ENCODE results near the gene PLN.

PLN gene

GRCh38 chr6:118514689-118515088 lies 33.4 kb upstream of the PLN start:
- Histone ChIP-seq H3K27ac (ENCODE audit: low read depth, low read length) (no peak overlapping the region), H3K27me3 (ENCODE audit: control insufficient read depth in 1 of 2, insufficient read depth in 2 of 2, low read length in 2 of 2) (no peaks in the 10 kb centered on the region), H3K9ac (ENCODE audit: low read length) (no peak overlapping the region), H3K4me1 (ENCODE audit: insufficient read depth, low read length) (no peaks in the 10 kb centered on the region), H3K36me3 (ENCODE audit: insufficient read depth, low read length) (no peaks in the 10 kb centered on the region), H3K9me3 (ENCODE audit: low read length) (no peaks in the 10 kb centered on the region), H3K4me3 (ENCODE audit: low read depth in 1 of 2, low read length in 2 of 2) (no peak overlapping the region)

- H3K27ac ChIP-seq (ENCODE audit: low read depth, low read length), result no peak overlapping the region
- peaks cover 17% of the 10 kb centered on the region for H3K4me1 ChIP-seq (ENCODE audit: insufficient read depth, low read length)
- H3K4me3 ChIP-seq (ENCODE audit: low read depth in 1 of 2, low read length in 2 of 2), result no peak overlapping the region
- H3K9ac ChIP-seq (ENCODE audit: low read length), result no peak overlapping the region
- H3K36me3 ChIP-seq (ENCODE audit: insufficient read depth, low read length), result peaks cover 5% of the 10 kb centered on the region
- H3K9me3 ChIP-seq (ENCODE audit: low read length), result no peaks in the 10 kb centered on the region
- no peaks in the 10 kb centered on the region for H3K27me3 ChIP-seq (ENCODE audit: control insufficient read depth in 1 of 2, insufficient read depth in 2 of 2, low read length in 2 of 2)
Measured at GRCh38 chr6:118522422-118522821, 25.7 kb upstream of the PLN start.

- H3K9ac ChIP-seq (ENCODE audit: low read length), result no peak overlapping the region
- H3K4me3 ChIP-seq (ENCODE audit: low read depth in 1 of 2, low read length in 2 of 2), result no peak overlapping the region
- no peaks in the 10 kb centered on the region for H3K9me3 ChIP-seq (ENCODE audit: low read length)
- H3K4me1 ChIP-seq (ENCODE audit: insufficient read depth, low read length), result peaks cover 21% of the 10 kb centered on the region
- no peak overlapping the region for H3K27ac ChIP-seq (ENCODE audit: low read depth, low read length)
- no peaks in the 10 kb centered on the region for H3K27me3 ChIP-seq (ENCODE audit: control insufficient read depth in 1 of 2, insufficient read depth in 2 of 2, low read length in 2 of 2)
- H3K36me3 ChIP-seq (ENCODE audit: insufficient read depth, low read length), result peaks cover 5% of the 10 kb centered on the region
Measured at GRCh38 chr6:118523216-118523615, 24.9 kb upstream of the PLN start.

GRCh38 chr6:118524686-118525085 lies 23.4 kb upstream of the PLN start:
- Histone ChIP-seq H3K9me3 (ENCODE audit: low read length) (no peaks in the 10 kb centered on the region), H3K9ac (ENCODE audit: low read length) (no peak overlapping the region), H3K4me1 (ENCODE audit: insufficient read depth, low read length) (peaks cover 29% of the 10 kb centered on the region), H3K27me3 (ENCODE audit: control insufficient read depth in 1 of 2, insufficient read depth in 2 of 2, low read length in 2 of 2) (no peaks in the 10 kb centered on the region), H3K36me3 (ENCODE audit: insufficient read depth, low read length) (peaks cover 5% of the 10 kb centered on the region), H3K27ac (ENCODE audit: low read depth, low read length) (no peak overlapping the region), H3K4me3 (ENCODE audit: low read depth in 1 of 2, low read length in 2 of 2) (no peak overlapping the region)

- Histone ChIP-seq H3K27me3 (ENCODE audit: control insufficient read depth in 1 of 2, insufficient read depth in 2 of 2, low read length in 2 of 2) (no peaks in the 10 kb centered on the region), H3K4me3 (ENCODE audit: low read depth in 1 of 2, low read length in 2 of 2) (no peak overlapping the region), H3K9me3 (ENCODE audit: low read length) (no peaks in the 10 kb centered on the region), H3K4me1 (ENCODE audit: insufficient read depth, low read length) (peaks cover 29% of the 10 kb centered on the region), H3K36me3 (ENCODE audit: insufficient read depth, low read length) (peaks cover 5% of the 10 kb centered on the region), H3K27ac (ENCODE audit: low read depth, low read length) (peak overlapping the region; percentile 35), H3K9ac (ENCODE audit: low read length) (no peak overlapping the region)
Measured at GRCh38 chr6:118525913-118526780, 21.9 kb upstream of the PLN start.

- Histone ChIP-seq H3K36me3 (ENCODE audit: insufficient read depth, low read length) (peaks cover 4% of the 10 kb centered on the region), H3K9ac (ENCODE audit: low read length) (no peak overlapping the region), H3K27me3 (ENCODE audit: control insufficient read depth in 1 of 2, insufficient read depth in 2 of 2, low read length in 2 of 2) (no peaks in the 10 kb centered on the region), H3K4me1 (ENCODE audit: insufficient read depth, low read length) (peaks cover 29% of the 10 kb centered on the region), H3K4me3 (ENCODE audit: low read depth in 1 of 2, low read length in 2 of 2) (no peak overlapping the region), H3K27ac (ENCODE audit: low read depth, low read length) (peak overlapping the region; percentile 21), H3K9me3 (ENCODE audit: low read length) (no peaks in the 10 kb centered on the region)
Measured at GRCh38 chr6:118528129-118528528, 20.0 kb upstream of the PLN start.

GRCh38 chr6:118529756-118530155 lies 18.3 kb upstream of the PLN start:
- Histone ChIP-seq H3K9me3 (ENCODE audit: low read length) (no peaks in the 10 kb centered on the region), H3K27me3 (ENCODE audit: control insufficient read depth in 1 of 2, insufficient read depth in 2 of 2, low read length in 2 of 2) (no peaks in the 10 kb centered on the region), H3K27ac (ENCODE audit: low read depth, low read length) (no peak overlapping the region), H3K36me3 (ENCODE audit: insufficient read depth, low read length) (no peaks in the 10 kb centered on the region), H3K9ac (ENCODE audit: low read length) (no peak overlapping the region), H3K4me3 (ENCODE audit: low read depth in 1 of 2, low read length in 2 of 2) (no peak overlapping the region), H3K4me1 (ENCODE audit: insufficient read depth, low read length) (peaks cover 29% of the 10 kb centered on the region)

GRCh38 chr6:118530942-118531341 lies 17.2 kb upstream of the PLN start:
- H3K9me3 ChIP-seq (ENCODE audit: low read length), result no peaks in the 10 kb centered on the region
- H3K27me3 ChIP-seq (ENCODE audit: control insufficient read depth in 1 of 2, insufficient read depth in 2 of 2, low read length in 2 of 2), result no peaks in the 10 kb centered on the region
- H3K4me1 ChIP-seq (ENCODE audit: insufficient read depth, low read length), result peaks cover 20% of the 10 kb centered on the region
- H3K4me3 ChIP-seq (ENCODE audit: low read depth in 1 of 2, low read length in 2 of 2), result no peak overlapping the region
- H3K9ac ChIP-seq (ENCODE audit: low read length), result no peak overlapping the region
- no peak overlapping the region for H3K27ac ChIP-seq (ENCODE audit: low read depth, low read length)
- no peaks in the 10 kb centered on the region for H3K36me3 ChIP-seq (ENCODE audit: insufficient read depth, low read length)

- H3K4me3 ChIP-seq (ENCODE audit: low read depth in 1 of 2, low read length in 2 of 2), result no peak overlapping the region
- H3K9me3 ChIP-seq (ENCODE audit: low read length), result no peaks in the 10 kb centered on the region
- no peaks in the 10 kb centered on the region for H3K27me3 ChIP-seq (ENCODE audit: control insufficient read depth in 1 of 2, insufficient read depth in 2 of 2, low read length in 2 of 2)
- H3K9ac ChIP-seq (ENCODE audit: low read length), result no peak overlapping the region
- no peaks in the 10 kb centered on the region for H3K4me1 ChIP-seq (ENCODE audit: insufficient read depth, low read length)
- H3K27ac ChIP-seq (ENCODE audit: low read depth, low read length), result no peak overlapping the region
- H3K36me3 ChIP-seq (ENCODE audit: insufficient read depth, low read length), result no peaks in the 10 kb centered on the region
Measured at GRCh38 chr6:118535176-118535844, 12.8 kb upstream of the PLN start.

- Histone ChIP-seq H3K9me3 (ENCODE audit: low read length) (no peaks in the 10 kb centered on the region), H3K4me3 (ENCODE audit: low read depth in 1 of 2, low read length in 2 of 2) (no peak overlapping the region), H3K27ac (ENCODE audit: low read depth, low read length) (no peak overlapping the region), H3K9ac (ENCODE audit: low read length) (no peak overlapping the region), H3K4me1 (ENCODE audit: insufficient read depth, low read length) (peaks cover 5% of the 10 kb centered on the region), H3K27me3 (ENCODE audit: control insufficient read depth in 1 of 2, insufficient read depth in 2 of 2, low read length in 2 of 2) (no peaks in the 10 kb centered on the region), H3K36me3 (ENCODE audit: insufficient read depth, low read length) (no peaks in the 10 kb centered on the region)
Measured at GRCh38 chr6:118536478-118536877, 11.6 kb upstream of the PLN start.

- H3K9me3 ChIP-seq (ENCODE audit: low read length), result no peaks in the 10 kb centered on the region
- no peaks in the 10 kb centered on the region for H3K36me3 ChIP-seq (ENCODE audit: insufficient read depth, low read length)
- no peak overlapping the region for H3K4me3 ChIP-seq (ENCODE audit: low read depth in 1 of 2, low read length in 2 of 2)
- H3K27ac ChIP-seq (ENCODE audit: low read depth, low read length), result peak overlapping the region; percentile 7
- H3K4me1 ChIP-seq (ENCODE audit: insufficient read depth, low read length), result peaks cover 5% of the 10 kb centered on the region
- no peaks in the 10 kb centered on the region for H3K27me3 ChIP-seq (ENCODE audit: control insufficient read depth in 1 of 2, insufficient read depth in 2 of 2, low read length in 2 of 2)
- H3K9ac ChIP-seq (ENCODE audit: low read length), result no peak overlapping the region
Measured at GRCh38 chr6:118537574-118537973, 10.5 kb upstream of the PLN start.
